Kidney tubule cell (primary cell): Measurements from ENCODE around the gene SIM2.

ENCODE experiments used
- DNase-seq: peaks from one replicate; pipeline ENCODE4 v3.0.0-alpha.2; 2018; ENCODE audit warnings: low spot score

SIM2 gene

GRCh38 chr21:36688324-36688723 is 10.6 kb upstream of the SIM2 start:
- peak; percentile 11 for DNase-seq

GRCh38 chr21:36689324-36689723 is 9.6 kb upstream of the SIM2 start:
- DNase-seq, result peak; percentile 58

DNA sequence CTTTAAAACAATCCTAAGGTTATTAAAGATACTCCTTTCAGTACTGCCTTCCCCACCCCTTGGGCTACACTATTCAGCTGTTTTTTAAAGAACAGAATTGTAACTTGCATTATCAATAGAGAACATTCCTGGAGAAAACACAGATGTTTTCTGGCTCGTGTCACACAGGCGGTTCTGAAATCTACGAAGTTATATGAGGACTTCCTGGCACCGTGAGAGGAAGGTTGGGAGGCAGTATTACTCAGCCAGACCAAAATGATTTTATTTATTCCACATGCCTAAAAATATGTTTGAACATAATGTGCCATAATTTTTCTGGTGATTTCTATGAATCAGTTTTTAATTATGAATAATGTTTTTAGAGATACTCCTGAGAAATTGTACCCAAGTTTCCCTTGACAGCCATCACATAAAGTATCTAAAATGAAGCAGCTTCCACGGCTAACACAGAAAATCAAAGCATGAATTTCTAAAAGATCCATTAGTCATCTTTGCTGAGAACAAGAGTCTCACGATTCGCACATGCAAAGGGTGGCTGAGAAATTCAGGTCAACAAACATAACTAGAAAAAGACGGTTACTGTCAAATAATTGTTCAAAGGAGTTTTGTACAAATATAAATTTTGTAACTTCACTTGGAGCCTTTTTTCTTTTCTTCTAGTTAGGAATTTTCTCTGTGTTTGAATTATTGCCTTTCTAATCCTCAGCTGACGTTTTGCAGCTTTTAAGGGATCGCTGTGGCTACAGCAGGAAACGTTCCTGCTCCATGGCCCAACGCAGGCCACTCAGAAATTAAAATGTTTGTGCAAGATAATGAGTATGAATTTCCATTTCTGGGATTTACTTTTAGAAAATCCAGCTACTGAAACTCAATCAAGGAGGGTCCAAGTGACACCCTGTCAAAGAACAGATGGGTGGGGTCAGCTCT is 8.0 kb upstream of the SIM2 start:
- DNase-seq, result peak; percentile 46

DNA sequence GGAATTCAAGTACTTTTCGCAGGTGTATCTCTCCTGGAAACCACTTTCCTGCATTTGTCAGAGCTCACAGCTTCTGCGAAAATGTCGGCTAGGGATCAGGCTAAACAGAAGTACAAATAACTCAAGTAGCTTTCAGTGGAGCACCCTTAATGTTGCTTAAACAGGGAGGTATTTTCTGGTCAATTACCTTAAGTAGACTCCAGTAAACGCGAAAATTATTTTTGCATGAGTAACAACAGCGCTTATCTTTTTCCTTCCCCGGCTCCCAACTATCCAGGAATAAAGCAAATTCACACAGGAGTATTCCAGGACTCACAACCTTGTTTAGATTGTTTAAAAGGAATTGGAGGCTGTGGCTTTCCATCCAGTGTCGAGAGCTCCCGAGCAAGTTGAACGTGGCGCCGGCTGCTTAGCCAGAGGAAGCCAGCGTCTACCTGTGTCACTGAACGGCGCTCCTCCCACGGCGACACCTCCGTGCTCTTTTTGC is 7.3 kb upstream of the SIM2 start:
- DNase-seq, result peak; percentile 39

DNA sequence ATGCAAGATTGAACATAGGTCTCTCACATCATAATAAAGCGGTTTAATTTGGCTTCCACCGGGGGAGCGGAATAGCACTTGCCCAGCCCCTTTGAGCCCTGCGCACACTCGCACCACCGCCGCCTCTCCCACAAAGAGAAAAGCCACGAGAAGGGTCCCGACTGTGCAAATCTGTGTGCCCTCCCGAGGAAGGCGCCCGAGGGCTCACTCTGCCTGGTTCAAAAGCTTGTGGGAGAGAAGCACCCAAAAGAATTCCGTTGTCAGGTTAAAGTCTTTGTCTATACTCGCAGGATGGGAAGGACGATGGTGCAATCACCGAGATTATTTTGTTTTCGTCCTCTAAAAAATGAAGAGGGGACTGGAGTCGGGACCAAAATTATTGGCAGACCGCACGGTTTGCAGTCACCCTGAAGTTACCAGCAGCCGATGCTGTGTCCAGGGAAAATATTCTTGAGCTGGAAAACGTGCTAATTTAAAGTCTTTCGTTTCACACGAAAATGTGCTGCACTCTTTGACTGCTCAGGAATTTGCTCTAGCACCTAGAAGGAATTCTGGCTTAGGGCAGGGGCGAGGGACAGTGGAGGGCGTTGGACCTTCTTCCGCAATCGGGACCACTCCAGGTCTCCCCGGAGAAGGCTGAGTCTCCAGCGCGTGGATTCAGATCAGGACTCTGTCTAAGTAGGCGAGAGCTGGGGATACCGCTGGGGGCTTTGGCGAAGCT is 6.6 kb upstream of the SIM2 start:
- peak; percentile 26 for DNase-seq

DNA sequence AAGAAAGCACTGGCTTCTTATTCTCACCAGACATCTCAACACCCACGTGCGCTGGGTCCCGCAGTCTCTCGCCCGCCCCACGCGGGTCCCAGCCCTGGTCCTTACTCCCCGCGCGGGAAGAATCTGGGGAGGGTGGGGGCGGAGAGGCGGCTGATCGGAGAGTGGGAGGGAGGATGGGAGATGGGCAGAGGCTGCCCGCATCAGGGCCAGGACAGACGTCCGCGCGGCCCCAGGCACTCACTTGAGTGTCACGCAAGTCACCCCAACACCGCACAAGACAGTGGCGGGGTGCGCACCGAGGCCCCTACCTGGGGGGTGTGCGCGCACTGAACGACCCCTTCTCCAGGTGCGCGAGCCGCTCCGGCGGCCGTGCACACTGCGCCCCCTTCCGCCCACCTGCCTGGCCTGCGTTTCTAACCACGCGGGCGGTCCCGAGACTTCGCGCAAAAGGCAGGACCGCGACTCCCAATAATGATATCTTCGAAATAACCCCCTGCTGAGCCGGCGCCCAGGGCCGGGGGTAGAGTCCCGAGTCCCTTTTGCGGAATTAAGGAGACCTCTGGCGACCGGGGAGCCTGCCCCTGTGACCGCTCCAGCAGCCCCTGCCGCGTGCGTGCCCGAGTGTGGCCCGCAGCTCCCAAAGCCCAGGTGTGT is 6.0 kb upstream of the SIM2 start:
- DNase-seq, result peak; percentile 56

DNA sequence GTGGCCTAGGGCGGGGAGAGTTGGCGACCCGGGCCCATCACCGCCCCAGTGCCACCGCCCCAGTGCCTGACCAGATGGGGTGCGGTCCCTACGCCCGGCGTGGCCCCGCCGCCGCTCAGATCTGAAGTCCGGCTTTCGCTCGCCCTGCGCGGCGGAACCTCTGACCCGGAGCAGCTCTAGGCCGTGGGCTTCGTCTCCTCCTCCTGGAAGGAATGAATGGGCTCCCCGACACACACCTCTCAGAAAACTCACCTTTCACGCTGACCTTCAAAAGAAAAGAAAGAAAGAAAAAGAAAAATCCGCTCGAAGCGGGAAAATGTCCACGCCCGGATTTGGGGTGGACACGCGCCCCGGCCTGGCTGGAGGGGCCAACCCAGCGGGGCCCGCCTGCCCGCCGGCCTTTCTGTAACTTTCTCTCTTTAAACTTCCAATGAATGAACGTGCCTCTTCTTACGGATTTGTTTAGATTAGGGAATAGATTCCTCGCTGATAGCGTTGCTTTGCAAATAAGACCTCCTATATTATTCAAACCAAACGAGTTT is 5.4 kb upstream of the SIM2 start:
- peak; percentile 14 for DNase-seq

GRCh38 chr21:36694031-36694515 is 4.8 kb upstream of the SIM2 start:
- peak; percentile 86 for DNase-seq

GRCh38 chr21:36694593-36695282 is 4.2 kb upstream of the SIM2 start:
- peak; percentile 17 for DNase-seq

DNA sequence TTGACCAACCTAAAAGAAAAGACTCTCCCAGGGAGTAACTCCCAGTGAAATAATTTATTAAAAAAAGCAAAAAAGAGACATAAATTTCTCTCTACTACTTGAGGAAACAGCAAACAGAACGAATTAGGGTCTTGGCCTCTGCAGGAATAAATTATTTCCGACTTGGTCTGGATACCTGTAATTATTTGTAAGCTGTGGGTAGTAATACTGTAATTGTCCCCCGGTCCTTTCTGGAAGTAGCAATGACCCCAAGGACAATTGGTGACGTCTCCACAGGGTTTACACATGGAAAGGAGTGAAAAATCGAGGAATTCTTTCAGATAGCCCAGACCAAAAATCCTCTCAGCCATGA is 3.7 kb upstream of the SIM2 start:
- no peak for DNase-seq

DNA sequence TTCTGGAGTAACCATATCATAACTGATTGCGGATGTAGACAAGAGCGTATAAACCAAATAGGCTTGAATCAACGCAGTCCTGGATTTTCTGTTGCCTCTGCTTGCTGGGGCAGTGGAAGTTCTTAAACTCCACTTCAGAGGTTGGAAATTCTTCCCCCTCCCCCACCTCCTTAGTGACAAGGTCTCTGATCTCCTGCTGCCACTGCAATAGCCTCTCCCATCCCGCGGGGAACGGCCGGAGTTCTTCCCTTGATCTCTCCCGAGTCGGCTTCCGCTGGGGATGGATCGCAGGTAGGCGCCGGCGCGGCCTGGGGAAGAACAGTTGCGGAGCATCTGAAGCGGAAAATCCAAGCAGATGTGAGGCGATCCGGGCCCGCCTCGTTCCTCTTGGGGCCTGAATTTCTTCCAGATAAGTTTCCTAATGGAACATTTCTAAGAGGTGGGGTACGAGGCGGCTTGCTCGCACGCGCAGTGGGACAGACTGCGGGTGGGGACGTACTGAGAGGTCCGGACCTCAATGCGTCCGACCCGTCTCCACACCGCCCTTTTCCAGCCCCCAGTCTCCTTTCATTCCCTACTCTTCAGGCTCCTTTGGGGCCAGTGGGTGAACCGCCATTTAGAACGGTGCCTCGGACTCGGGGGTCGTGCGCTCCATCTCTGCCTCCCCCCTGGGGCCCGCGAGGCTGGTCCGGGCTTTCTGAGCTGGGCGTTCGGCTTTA is 3.1 kb upstream of the SIM2 start:
- DNase-seq, result peak; percentile 61

DNA sequence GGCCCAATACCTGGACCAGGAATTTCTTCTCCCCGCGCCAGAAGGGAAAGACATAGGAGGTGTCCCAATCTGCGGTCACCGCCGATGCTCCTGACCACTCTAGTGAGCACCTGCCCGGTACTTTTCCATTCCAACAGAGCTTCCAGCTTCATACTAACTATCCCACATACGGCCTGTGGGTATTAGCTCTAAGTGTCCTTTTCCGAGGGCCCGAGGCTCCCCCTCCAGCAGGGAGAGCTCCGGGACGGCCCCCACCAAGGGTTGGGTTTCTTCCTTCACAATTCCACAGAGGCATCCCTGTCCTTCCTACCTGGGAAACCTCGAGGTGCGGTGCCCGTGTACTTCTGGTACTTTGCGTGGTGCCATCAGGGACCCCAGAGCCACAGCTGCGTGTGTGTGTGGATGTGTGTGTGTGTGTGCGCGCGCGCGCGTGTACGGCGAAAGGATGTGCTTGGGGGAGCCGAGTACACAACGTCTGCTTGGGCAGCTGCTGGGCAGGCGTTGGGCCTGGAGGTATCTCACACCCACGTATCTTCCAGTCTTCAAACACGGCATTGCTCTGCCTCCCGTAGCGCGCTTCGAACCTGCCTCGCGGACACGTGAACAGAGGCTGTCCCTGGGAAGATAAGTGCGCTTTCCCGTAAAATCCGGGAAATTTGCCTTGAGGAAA is 2.4 kb upstream of the SIM2 start:
- peak; percentile 55 for DNase-seq

- DNase-seq, result peak; percentile 41
These were observed 1.7 kb upstream of the SIM2 start for GRCh38 chr21:36697060-36697850.

DNA sequence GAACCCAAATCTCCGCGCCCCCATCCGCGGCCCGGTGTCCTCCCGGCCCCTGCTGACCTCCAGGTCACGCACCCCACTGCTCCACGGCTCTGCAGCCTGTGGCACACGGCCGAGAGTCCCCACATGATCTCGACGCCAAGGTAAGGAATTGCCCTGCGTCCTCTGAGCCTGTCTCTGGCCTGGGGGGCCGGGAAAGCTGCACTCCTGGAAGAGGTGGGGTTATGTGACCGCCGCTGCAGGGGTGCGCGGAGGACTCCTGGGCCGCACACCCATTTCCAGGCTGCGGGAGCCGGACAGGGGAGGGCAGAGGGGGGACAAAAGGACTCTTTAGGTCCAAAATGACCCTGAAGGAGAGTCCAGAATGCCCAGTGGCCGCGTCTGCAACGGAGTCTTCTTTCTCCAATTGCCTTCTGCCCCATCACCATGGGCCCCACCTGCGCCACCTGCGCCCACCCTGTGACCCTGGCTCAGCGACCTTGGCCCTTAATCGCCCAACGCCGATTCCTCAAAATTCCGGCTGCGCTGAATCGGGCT is 997 bp upstream of the SIM2 start:
- no peak for DNase-seq

DNA sequence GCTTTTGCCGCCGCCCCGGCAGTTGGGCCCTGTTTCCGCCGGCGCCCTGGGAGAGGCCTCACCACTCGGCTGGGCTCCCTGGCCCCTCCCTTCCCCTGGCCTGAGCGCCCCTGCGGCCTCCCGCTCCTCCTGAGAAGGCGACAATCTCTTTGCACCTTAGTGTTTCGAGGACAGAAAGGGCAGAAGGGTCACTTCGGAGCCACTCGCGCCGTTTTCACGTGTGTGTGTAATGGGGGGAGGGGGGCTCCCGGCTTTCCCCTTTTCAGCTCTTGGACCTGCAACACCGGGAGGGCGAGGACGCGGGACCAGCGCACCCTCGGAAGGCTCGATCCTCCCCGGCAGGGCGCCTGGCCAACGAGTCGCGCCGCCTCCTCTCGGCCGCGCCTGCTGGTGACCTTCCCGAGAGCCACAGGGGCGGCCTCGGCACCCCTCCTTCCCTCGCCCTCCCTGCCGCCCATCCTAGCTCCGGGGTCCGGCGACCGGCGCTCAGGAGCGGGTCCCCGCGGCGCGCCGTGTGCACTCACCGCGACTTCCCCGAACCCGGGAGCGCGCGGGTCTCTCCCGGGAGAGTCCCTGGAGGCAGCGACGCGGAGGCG is 432 bp upstream of the SIM2 start:
- DNase-seq, result peak; percentile 68

DNA sequence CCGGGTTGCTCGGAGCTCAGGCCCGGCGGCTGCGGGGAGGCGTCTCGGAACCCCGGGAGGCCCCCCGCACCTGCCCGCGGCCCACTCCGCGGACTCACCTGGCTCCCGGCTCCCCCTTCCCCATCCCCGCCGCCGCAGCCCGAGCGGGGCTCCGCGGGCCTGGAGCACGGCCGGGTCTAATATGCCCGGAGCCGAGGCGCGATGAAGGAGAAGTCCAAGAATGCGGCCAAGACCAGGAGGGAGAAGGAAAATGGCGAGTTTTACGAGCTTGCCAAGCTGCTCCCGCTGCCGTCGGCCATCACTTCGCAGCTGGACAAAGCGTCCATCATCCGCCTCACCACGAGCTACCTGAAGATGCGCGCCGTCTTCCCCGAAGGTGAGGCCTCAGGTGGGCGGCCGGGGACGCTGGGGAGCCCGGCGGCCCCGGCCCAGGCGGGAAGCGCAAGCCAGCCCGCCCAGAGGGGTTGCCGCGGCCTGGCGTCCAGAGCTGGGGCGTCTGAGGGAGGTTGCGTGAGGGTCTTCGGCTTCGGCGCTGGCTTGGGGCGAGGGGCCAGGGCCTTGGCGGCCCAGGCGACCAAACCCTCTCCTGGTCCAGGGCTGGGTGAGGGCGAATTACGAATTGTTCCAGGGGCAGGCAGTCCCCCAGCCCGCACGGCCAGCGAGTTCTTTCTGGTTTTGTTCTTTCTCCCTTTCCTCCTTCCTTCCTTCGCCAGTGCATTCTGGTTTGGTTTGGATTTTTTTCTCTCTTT is 805 bp downstream of the SIM2 start:
- DNase-seq, result no peak

GRCh38 chr21:36700295-36700970 is 1.5 kb downstream of the SIM2 start:
- no peak for DNase-seq
